Peyer's patch (tissue), 4 donors: ENCODE measurements around the gene CCNC.

Experiments
- CTCF ChIP-seq, 6 experiments: fragments of 450-650 bp in 4 of 6; fragments of 200-600 bp in 2 of 6; sonication (generic) in 1 of 6; IDR thresholded peaks; one replicate each; pipeline ENCODE4 v1.5.1; 2017 to 2019; ENCODE audit warnings: antibody characterized with exemption in 6 of 6, mild to moderate bottlenecking in 3 of 6, moderate library complexity in 1 of 6
- POLR2A ChIP-seq, 2 donors: fragments of 450-650 bp; IDR thresholded peaks; one replicate each; pipeline ENCODE4 v1.5.1; 2017; ENCODE audit warnings: antibody characterized with exemption in 2 of 2, mild to moderate bottlenecking in 2 of 2, moderate library complexity in 2 of 2

- no peak for TF ChIP-seq POLR2A (IDR thresholded peaks at IDR 0.05)
- no peak for TF ChIP-seq CTCF (IDR thresholded peaks at IDR 0.05)
These were observed 48.7 kb upstream of the CCNC start for GRCh38 chr6:99617131-99617530.
